Testis (tissue), 3 donors: ENCODE results near the gene PRDM11. TPM values are rescaled to one million over a fixed set of nuclear protein-coding genes. Genes with fewer than 3 reads are reported as not detected.
A peak's percentile ranks its signal among the peaks of the same experiment; 100 is the strongest.

Experiments
- DNase-seq: peaks from one replicate; pipeline ENCODE4 v3.0.0-alpha.2; 2019
- H3K27ac ChIP-seq, 2 donors: fragments of 200-600 bp; sonication (generic); one replicate each; pipeline ENCODE4 v1.5.1; 2019
- H3K27me3 ChIP-seq: fragments of 200-600 bp; sonication (generic); one replicate; pipeline ENCODE4 v1.5.1; 2019
- H3K36me3 ChIP-seq: fragments of 200-600 bp; sonication (generic); one replicate; pipeline ENCODE4 v1.5.1; 2017; ENCODE audit warnings: low read depth; ENCODE audit errors: missing control alignments
- H3K4me1 ChIP-seq: fragments of 200-600 bp; sonication (generic); one replicate; pipeline ENCODE4 v1.5.1; 2019
- H3K4me3 ChIP-seq, 2 donors: fragments of 200-600 bp; sonication (generic); one replicate each; pipeline ENCODE4 v1.5.1; 2017 to 2019
- H3K9me3 ChIP-seq: fragments of 200-600 bp; sonication (generic); one replicate; pipeline ENCODE4 v1.5.1; 2017
- CTCF ChIP-seq, 3 experiments: fragments of 450-650 bp in 2 of 3; fragments of 200-600 bp in 1 of 3; sonication (generic) in 1 of 3; IDR thresholded peaks; one replicate each; pipeline ENCODE4 v1.5.1; 2016 to 2019; ENCODE audit warnings: antibody characterized with exemption in 3 of 3, mild to moderate bottlenecking in 2 of 3, moderate library complexity in 1 of 3
- POLR2A ChIP-seq: fragments of 450-650 bp; IDR thresholded peaks from one replicate; pipeline ENCODE4 v1.6.1; 2017; ENCODE audit warnings: antibody characterized with exemption, mild to moderate bottlenecking, moderate library complexity
- WGBS, 2 donors: methylation state at CpG; one replicate each; pipeline ENCODE4 v1.1.5; 2018; 5-methylcytosine and 5-hydroxymethylcytosine counted together
- intact Hi-C: fragments of 100-400 bp; cut with DNase I; formaldehyde crosslinking; loops from one replicate; pipeline ENCODE4 v1.15.1; 2023; ENCODE audit warnings: low total_unique reads
- polyA plus RNA-seq: library from polyadenylated mRNA; stranded (reverse); fragments of 350-450 nt; fragmentation: Illumina TruSeq; extraction: RNeasy Lipid Tissue Mini Kit (QIAGEN cat#74804); gene quantifications from one replicate; pipeline ENCODE4 v1.2.3, GENCODE V29; 2014; ENCODE audit warnings: low read depth, low replicate concordance; ENCODE audit not compliant: insufficient read depth
- total RNA-seq, 2 donors: library from RNA; depleted of rRNA; stranded (reverse); fragments of >200 nt; gene quantifications; one replicate each; pipeline ENCODE4 v1.2.3, GENCODE V29; 2016

PRDM11 gene
- total and polyA plus RNA-seq, 3 donors from 2014 or later, result 6.4 to 15.9 (median 13.6) TPM

GRCh38 chr11:45229401-45230020 lies 83.1 kb downstream of the PRDM11 start:
- intact Hi-C loops, result loop anchor here (10.0 kb wide), 1 partner anchor 45 kb away; no protein-coding TSS in a partner anchor
- Histone ChIP-seq H3K27me3 (no peaks in the 10 kb centered on the region), H3K4me3 (no peak overlapping the region), H3K4me1 (no peaks in the 10 kb centered on the region), H3K36me3 (no peaks in the 10 kb centered on the region), H3K27ac (no peak overlapping the region), H3K9me3 (no peaks in the 10 kb centered on the region)
- WGBS, 2 donors, result 91 to 93% methylated on average over 5 of the region's 5 CpGs
- DNase-seq, result no peak
- no peak for TF ChIP-seq POLR2A
- no peak for TF ChIP-seq CTCF (IDR thresholded peaks at IDR 0.05)

- intact Hi-C loops, result loop anchor here (10.0 kb wide), 1 partner anchor 48 kb away; no protein-coding TSS in a partner anchor
- Histone ChIP-seq H3K4me1 (no peaks in the 10 kb centered on the region), H3K9me3 (no peaks in the 10 kb centered on the region), H3K36me3 (no peaks in the 10 kb centered on the region), H3K27ac (no peak overlapping the region), H3K4me3 (no peak overlapping the region), H3K27me3 (no peaks in the 10 kb centered on the region)
- 85 to 91% methylated on average over 4 to 5 of the region's 5 CpGs for WGBS, 2 donors
- TF ChIP-seq POLR2A, result no peak
- no peak for TF ChIP-seq CTCF (IDR thresholded peaks at IDR 0.05)
- DNase-seq, result no peak
Observed at GRCh38 chr11:45232341-45233080, 86.1 kb downstream of the PRDM11 start.

- H3K9me3 ChIP-seq, result no peaks in the 10 kb centered on the region
- WGBS, 2 donors, result 74 to 77% methylated on average over 9 to 15 of the region's 17 CpGs
- intact Hi-C loops, result loop anchor here (10.0 kb wide), 1 partner anchor 48 kb away; no protein-coding TSS in a partner anchor
- no peaks in the 10 kb centered on the region for H3K27me3 ChIP-seq
- TF ChIP-seq POLR2A (no peak), CTCF (IDR thresholded peaks at IDR 0.05) (peak; percentile 31 to 83 (median 37))
- peak; percentile 77 for DNase-seq
- no peak overlapping the region for H3K4me3 ChIP-seq
- no peak overlapping the region for H3K27ac ChIP-seq
- no peaks in the 10 kb centered on the region for H3K36me3 ChIP-seq
- H3K4me1 ChIP-seq, result no peaks in the 10 kb centered on the region
Observed at GRCh38 chr11:45233121-45233803, 86.8 kb downstream of the PRDM11 start.

- intact Hi-C loops, result loop anchor here (10.0 kb wide), 1 partner anchor 49 kb away; no protein-coding TSS in a partner anchor
- H3K27me3 ChIP-seq, result no peaks in the 10 kb centered on the region
Observed at GRCh38 chr11:45233804-45234170, 87.3 kb downstream of the PRDM11 start.

More at GRCh38 chr11:45233804-45234170, 87.3 kb downstream of the PRDM11 start:
- no peaks in the 10 kb centered on the region for H3K36me3 ChIP-seq
- H3K4me3 ChIP-seq, result no peak overlapping the region
- H3K27ac ChIP-seq, result no peak overlapping the region
- TF ChIP-seq POLR2A, result no peak
- TF ChIP-seq CTCF (IDR thresholded peaks at IDR 0.05), result no peak
- 69 to 72% methylated on average over 5 to 14 of the region's 14 CpGs for WGBS, 2 donors
- no peak for DNase-seq
- no peaks in the 10 kb centered on the region for H3K9me3 ChIP-seq
- H3K4me1 ChIP-seq, result no peaks in the 10 kb centered on the region
